ENCODE data around the gene ALOXE3.
"Not testable (repeated sequence)": the region's sequence is repeated elsewhere in the genome, so short reads cannot be mapped to it uniquely, and the experiment has no call there.

ALOXE3 gene

GRCh38 chr17:8067806-8068205 lies 50.5 kb downstream of the ALOXE3 start:
- TF ChIP-seq CTCF (conservative IDR thresholded peaks at IDR 0.05; ENCODE audit: low read depth, low read length) = no peak
- H3K4me3 ChIP-seq (ENCODE audit: low read length) = no peak overlapping the region
- DNase-seq (ENCODE audit: low read depth) = no peak

- no peak for TF ChIP-seq CTCF (conservative IDR thresholded peaks at IDR 0.05; ENCODE audit: low read depth, low read length)
- DNase-seq (ENCODE audit: low read depth) = no peak
- no peak overlapping the region for H3K4me3 ChIP-seq (ENCODE audit: low read length)
These were observed 51.2 kb downstream of the ALOXE3 start for GRCh38 chr17:8066841-8067775.

GRCh38 chr17:8064561-8065019 lies 53.7 kb downstream of the ALOXE3 start:
- no peak for DNase-seq (ENCODE audit: low read depth)
- TF ChIP-seq CTCF (conservative IDR thresholded peaks at IDR 0.05; ENCODE audit: low read depth, low read length) = no peak
- no peak overlapping the region for H3K4me3 ChIP-seq (ENCODE audit: low read length)

- no peak for DNase-seq (ENCODE audit: low read depth)
- no peak overlapping the region for H3K4me3 ChIP-seq (ENCODE audit: low read length)
- no peak for TF ChIP-seq CTCF (conservative IDR thresholded peaks at IDR 0.05; ENCODE audit: low read depth, low read length)
These were observed 54.4 kb downstream of the ALOXE3 start for GRCh38 chr17:8063761-8064534.

GRCh38 chr17:8062807-8063483 lies 55.4 kb downstream of the ALOXE3 start:
- no peak overlapping the region for H3K4me3 ChIP-seq (ENCODE audit: low read length)
- no peak for TF ChIP-seq CTCF (conservative IDR thresholded peaks at IDR 0.05; ENCODE audit: low read depth, low read length)
- DNase-seq (ENCODE audit: low read depth) = no peak

GRCh38 chr17:8062435-8062806 lies 55.9 kb downstream of the ALOXE3 start:
- no peak overlapping the region for H3K4me3 ChIP-seq (ENCODE audit: low read length)
- DNase-seq (ENCODE audit: low read depth) = no peak
- no peak for TF ChIP-seq CTCF (conservative IDR thresholded peaks at IDR 0.05; ENCODE audit: low read depth, low read length)

GRCh38 chr17:8061851-8062250 lies 56.5 kb downstream of the ALOXE3 start:
- H3K4me3 ChIP-seq (ENCODE audit: low read length); DNase-seq (ENCODE audit: low read depth): not testable (repeated sequence)

Measured in retinal pigment epithelial cell (primary cell).